CD4-positive, CD25-positive, alpha-beta regulatory T cell (primary cell): ENCODE data around the gene AK8. TPM values are rescaled to one million over a fixed set of nuclear protein-coding genes. Genes with fewer than 3 reads are reported as not detected.

ENCODE experiments used
- ATAC-seq, 2 donors: fragments of 150-1000 bp; cut with Tn5 transposase; one replicate each; pipeline ENCODE4 v1.10.0; 2021; ENCODE audit warnings: low read depth in 2 of 2, moderate number of reproducible peaks in 2 of 2, moderate library complexity in 1 of 2
- DNase-seq, 3 donors: peaks; one replicate each; pipeline versions ENCODE4 v3.0.0 to v3.0.0-alpha.2; 2012 to 2022; ENCODE audit warnings: mixed read lengths in 1 of 3
- H3K27ac ChIP-seq: one replicate; pipeline ENCODE4 v1.7.0; 2013; ENCODE audit warnings: mild to moderate bottlenecking, low read length; ENCODE audit not compliant: insufficient read depth, poor library complexity, severe bottlenecking
- H3K27me3 ChIP-seq: one replicate; pipeline ENCODE4 v1.7.0; 2013; ENCODE audit warnings: low read length; ENCODE audit not compliant: control insufficient read depth, insufficient read depth
- H3K36me3 ChIP-seq: one replicate; pipeline ENCODE4 v1.7.0; 2013; ENCODE audit warnings: mild to moderate bottlenecking, low read length, moderate library complexity; ENCODE audit not compliant: control insufficient read depth, insufficient read depth
- H3K4me1 ChIP-seq: 2 replicates; pipeline ENCODE4 v1.7.0; 2013; ENCODE audit warnings: mild to moderate bottlenecking, low read length; ENCODE audit not compliant: insufficient read depth, control insufficient read depth, poor library complexity, severe bottlenecking
- H3K4me3 ChIP-seq: one replicate; pipeline ENCODE4 v1.7.0; 2013; ENCODE audit warnings: low read depth, mild to moderate bottlenecking, low read length, moderate library complexity
- H3K9me3 ChIP-seq, 2 experiments: 1 replicate in 1 of 2; 2 replicates in 1 of 2; pipeline ENCODE4 v1.7.0; 2013; ENCODE audit warnings: low read length in 2 of 2, mild to moderate bottlenecking in 1 of 2, moderate library complexity in 1 of 2; ENCODE audit not compliant: control insufficient read depth in 2 of 2
- H3K27ac Mint-ChIP-seq, 3 donors: one replicate each; pipeline ENCODE4 v1.8.0; 2020 to 2022; ENCODE audit warnings: mild to moderate bottlenecking in 3 of 3, mixed read lengths in 3 of 3, moderate library complexity in 2 of 3
- H3K27me3 Mint-ChIP-seq: one replicate; pipeline ENCODE4 v1.8.0; 2022; ENCODE audit warnings: mild to moderate bottlenecking, mixed read lengths
- H3K36me3 Mint-ChIP-seq: one replicate; pipeline ENCODE4 v1.8.0; 2020; ENCODE audit warnings: mixed read lengths
- H3K4me1 Mint-ChIP-seq, 4 donors: one replicate each; pipeline ENCODE4 v1.8.0; 2020 to 2022; ENCODE audit warnings: mixed read lengths in 4 of 4, mild to moderate bottlenecking in 1 of 4
- H3K4me3 Mint-ChIP-seq, 4 donors: one replicate each; pipeline ENCODE4 v1.8.0; 2020 to 2022; ENCODE audit warnings: mild to moderate bottlenecking in 4 of 4, mixed read lengths in 4 of 4, moderate library complexity in 3 of 4
- H3K9me3 Mint-ChIP-seq, 7 donors: one replicate each; pipeline ENCODE4 v1.8.0; 2020 to 2022; ENCODE audit warnings: mixed read lengths in 7 of 7, mild to moderate bottlenecking in 3 of 7, moderate library complexity in 2 of 7
- polyA plus RNA-seq, 4 donors: library from polyadenylated mRNA; unstranded; fragments of 300-500 nt; fragmentation: Illumina TruSeq; gene quantifications; one replicate each; pipeline ENCODE4 v1.2.3, GENCODE V29; 2021
- total RNA-seq: library from RNA; stranded (reverse); gene quantifications from one replicate; pipeline ENCODE4 v1.2.3, GENCODE V29; 2022

Gene AK8
- total and polyA plus RNA-seq, 5 donors from 2014 or later = 0.21 TPM; not detected in 4

DNA sequence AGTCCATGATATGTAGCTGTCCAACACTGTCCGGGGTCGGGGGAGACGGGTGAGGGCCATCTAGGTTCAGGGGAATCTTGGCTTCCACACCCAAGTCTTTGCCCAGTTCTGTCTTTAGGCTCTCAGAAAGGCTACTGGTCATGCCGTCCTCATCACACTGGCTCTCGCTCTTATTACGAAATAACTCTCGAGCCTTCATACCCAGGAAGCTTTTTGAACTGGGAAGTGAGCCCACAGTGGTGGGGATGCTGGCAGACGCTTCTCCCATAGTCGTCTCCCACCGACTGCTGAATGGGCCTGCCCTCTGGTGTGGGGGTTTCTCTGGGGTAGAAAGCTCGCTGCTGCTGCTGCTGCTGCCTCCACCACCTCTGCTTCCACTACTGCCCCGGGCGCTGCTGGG is 18.2 kb upstream of the AK8 start:
- peaks cover 52% of the 10 kb centered on the region for H3K36me3 Mint-ChIP-seq
- no peaks in the 10 kb centered on the region for H3K4me1 Mint-ChIP-seq
- no peak overlapping the region for H3K27ac ChIP-seq
- H3K27me3 Mint-ChIP-seq = no peaks in the 10 kb centered on the region
- H3K36me3 ChIP-seq = peaks cover 64% of the 10 kb centered on the region
- ATAC-seq (no peak), DNase-seq (no peak)
- H3K27ac Mint-ChIP-seq = no peak overlapping the region
- H3K4me3 ChIP-seq = no peak overlapping the region
- H3K4me3 Mint-ChIP-seq = no peak overlapping the region
- H3K27me3 ChIP-seq = no peaks in the 10 kb centered on the region
- no peaks in the 10 kb centered on the region for H3K4me1 ChIP-seq
- H3K9me3 Mint-ChIP-seq = no peaks in the 10 kb centered on the region
- no peaks in the 10 kb centered on the region for H3K9me3 ChIP-seq

DNA sequence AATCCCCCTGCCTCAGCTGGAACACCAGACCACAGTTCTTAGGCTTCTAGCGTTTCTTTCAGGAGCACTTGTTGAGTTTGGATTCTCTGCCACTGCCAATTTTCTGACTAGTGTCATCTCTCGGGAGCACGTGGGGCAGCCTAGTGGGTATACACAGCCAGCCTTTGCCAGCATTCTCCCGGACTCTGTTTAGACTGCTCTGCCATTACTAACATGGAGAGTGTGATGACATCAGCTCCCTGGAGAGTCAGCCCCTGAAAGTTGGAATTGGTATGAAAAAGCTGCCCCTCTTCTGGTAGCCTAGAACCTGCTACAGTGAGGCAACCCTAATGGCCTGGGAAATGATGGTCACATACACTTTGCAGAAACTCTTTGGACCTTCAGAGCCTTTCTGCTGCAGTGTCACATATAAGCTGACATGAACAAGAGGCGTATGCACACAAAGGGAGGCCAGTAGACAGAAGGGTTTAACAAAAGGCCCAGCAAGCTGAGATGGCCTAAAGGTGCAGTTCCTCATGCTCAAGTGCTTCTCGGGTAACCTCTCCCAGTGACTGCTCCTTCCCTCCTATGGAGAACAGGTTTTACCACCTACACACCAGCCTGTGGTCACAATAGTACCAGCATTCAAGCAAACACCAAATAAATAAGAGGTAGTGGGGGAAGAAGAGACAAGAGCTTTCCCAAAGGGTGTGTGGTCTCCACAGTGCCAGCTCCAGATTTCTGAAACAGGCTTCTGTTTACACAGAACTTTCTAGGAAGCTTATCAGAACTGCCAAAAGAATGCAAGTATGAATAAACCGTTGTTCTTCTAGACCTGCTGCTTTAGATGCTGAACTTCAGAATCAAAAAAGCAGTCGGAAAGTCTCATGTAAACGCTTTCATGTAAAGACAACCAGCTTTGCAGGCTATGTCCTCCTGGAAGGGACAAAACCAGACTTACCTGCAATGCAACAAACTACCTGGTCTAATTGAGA is 17.1 kb upstream of the AK8 start:
- no peaks in the 10 kb centered on the region for H3K27me3 Mint-ChIP-seq
- DNase-seq = no peak
- Histone ChIP-seq H3K27ac (no peak overlapping the region), H3K4me1 (no peaks in the 10 kb centered on the region), H3K27me3 (no peaks in the 10 kb centered on the region), H3K4me3 (no peak overlapping the region), H3K36me3 (peaks cover 53% of the 10 kb centered on the region), H3K9me3 (no peaks in the 10 kb centered on the region)
- no peak for ATAC-seq
- H3K36me3 Mint-ChIP-seq = peaks cover 45% of the 10 kb centered on the region
- H3K9me3 Mint-ChIP-seq = no peaks in the 10 kb centered on the region
- peak overlapping the region in 1 of 4 donors; percentile 4 for H3K4me3 Mint-ChIP-seq
- no peaks in the 10 kb centered on the region for H3K4me1 Mint-ChIP-seq
- H3K27ac Mint-ChIP-seq = peak overlapping the region in 1 of 3 donors; percentile 56

DNA sequence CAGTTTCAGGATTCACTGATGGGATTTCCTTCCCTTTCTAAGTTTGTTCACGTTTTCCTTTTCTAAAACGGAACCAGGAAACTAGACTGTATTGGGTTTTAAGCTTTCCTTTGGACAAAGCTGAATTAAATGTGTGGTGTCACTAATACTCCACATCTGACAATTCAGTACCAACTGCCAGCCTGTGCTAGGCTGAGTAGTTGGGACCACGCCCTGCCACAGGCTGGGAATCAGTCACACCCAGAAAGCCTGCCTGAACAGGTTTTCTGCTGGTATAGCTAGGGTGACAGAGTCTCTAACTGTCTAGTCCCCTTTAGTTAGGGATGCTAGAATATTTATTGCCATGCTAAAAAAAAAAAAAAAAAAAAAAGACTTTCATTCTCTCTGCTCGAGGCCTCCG is 16.3 kb upstream of the AK8 start:
- Mint-ChIP-seq H3K4me3 (no peak overlapping the region), H3K27me3 (no peaks in the 10 kb centered on the region), H3K27ac (peak overlapping the region in 1 of 3 donors; percentile 52), H3K4me1 (no peaks in the 10 kb centered on the region), H3K36me3 (peaks cover 40% of the 10 kb centered on the region), H3K9me3 (no peaks in the 10 kb centered on the region)
- ATAC-seq = no peak
- Histone ChIP-seq H3K9me3 (no peaks in the 10 kb centered on the region), H3K27ac (no peak overlapping the region), H3K4me1 (no peaks in the 10 kb centered on the region), H3K36me3 (peaks cover 45% of the 10 kb centered on the region), H3K27me3 (no peaks in the 10 kb centered on the region), H3K4me3 (no peak overlapping the region)
- peak in 1 of 3 donors; percentile 52 for DNase-seq

DNA sequence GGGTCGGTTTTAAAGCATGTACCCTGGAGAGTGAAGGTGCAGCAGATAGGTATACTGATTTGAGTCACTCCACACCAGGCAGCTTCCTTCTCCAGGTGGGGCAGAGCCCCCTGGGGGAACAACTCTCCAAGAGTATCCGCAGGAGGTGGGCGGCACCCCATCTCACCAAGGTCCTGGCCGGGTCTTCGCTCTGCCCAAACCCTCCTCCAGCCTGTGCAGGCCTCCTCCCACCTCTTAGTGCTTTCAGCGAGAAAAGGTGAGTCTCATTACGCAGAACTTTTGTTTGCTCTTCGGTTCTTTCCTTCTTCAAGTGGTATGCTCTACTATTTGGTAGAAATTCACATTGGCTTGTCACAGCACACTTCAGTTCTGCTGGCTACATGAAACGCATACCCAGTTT is 14.3 kb upstream of the AK8 start:
- Histone ChIP-seq H3K9me3 (no peaks in the 10 kb centered on the region), H3K27me3 (no peaks in the 10 kb centered on the region), H3K4me1 (no peaks in the 10 kb centered on the region), H3K27ac (no peak overlapping the region), H3K4me3 (no peak overlapping the region), H3K36me3 (peaks cover 27% of the 10 kb centered on the region)
- ATAC-seq (no peak), DNase-seq (no peak)
- H3K4me3 Mint-ChIP-seq = no peak overlapping the region
- peak overlapping the region in 1 of 3 donors; percentile 8 for H3K27ac Mint-ChIP-seq
- H3K36me3 Mint-ChIP-seq = peaks cover 29% of the 10 kb centered on the region
- no peaks in the 10 kb centered on the region for H3K9me3 Mint-ChIP-seq
- no peaks in the 10 kb centered on the region for H3K27me3 Mint-ChIP-seq
- H3K4me1 Mint-ChIP-seq = peaks cover 0 to 4% (median 0%) of the 10 kb centered on the region in 4 donors

DNA sequence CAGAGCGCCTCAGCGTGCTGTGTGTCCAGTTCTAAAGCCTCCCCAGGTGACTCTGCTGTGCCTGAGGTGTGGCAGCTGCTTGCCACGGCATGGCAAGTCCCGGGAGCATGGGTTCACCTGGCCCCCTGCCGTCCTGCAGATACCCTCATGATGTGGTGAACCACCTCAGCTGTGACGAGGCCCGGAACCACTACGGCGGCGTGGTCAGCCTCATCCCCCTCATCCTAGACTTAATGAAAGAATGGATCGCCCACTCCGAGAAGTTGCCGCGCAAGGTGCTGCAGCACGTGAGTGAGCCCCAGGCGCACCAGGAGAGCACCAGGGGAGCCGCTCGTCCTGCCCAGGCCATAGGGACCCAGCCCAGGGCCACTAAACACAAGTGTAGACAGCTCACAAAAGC is 10.1 kb upstream of the AK8 start:
- no peak overlapping the region for H3K27ac Mint-ChIP-seq
- no peaks in the 10 kb centered on the region for H3K9me3 ChIP-seq
- H3K36me3 Mint-ChIP-seq = peaks cover 1% of the 10 kb centered on the region
- no peaks in the 10 kb centered on the region for H3K4me1 ChIP-seq
- ATAC-seq (no peak), DNase-seq (no peak)
- H3K27ac ChIP-seq = no peak overlapping the region
- H3K4me3 ChIP-seq = no peak overlapping the region
- H3K4me1 Mint-ChIP-seq = peaks cover 0 to 4% (median 0%) of the 10 kb centered on the region in 4 donors
- no peak overlapping the region for H3K4me3 Mint-ChIP-seq
- no peaks in the 10 kb centered on the region for H3K36me3 ChIP-seq
- no peaks in the 10 kb centered on the region for H3K27me3 Mint-ChIP-seq
- H3K27me3 ChIP-seq = no peaks in the 10 kb centered on the region
- no peaks in the 10 kb centered on the region for H3K9me3 Mint-ChIP-seq

DNA sequence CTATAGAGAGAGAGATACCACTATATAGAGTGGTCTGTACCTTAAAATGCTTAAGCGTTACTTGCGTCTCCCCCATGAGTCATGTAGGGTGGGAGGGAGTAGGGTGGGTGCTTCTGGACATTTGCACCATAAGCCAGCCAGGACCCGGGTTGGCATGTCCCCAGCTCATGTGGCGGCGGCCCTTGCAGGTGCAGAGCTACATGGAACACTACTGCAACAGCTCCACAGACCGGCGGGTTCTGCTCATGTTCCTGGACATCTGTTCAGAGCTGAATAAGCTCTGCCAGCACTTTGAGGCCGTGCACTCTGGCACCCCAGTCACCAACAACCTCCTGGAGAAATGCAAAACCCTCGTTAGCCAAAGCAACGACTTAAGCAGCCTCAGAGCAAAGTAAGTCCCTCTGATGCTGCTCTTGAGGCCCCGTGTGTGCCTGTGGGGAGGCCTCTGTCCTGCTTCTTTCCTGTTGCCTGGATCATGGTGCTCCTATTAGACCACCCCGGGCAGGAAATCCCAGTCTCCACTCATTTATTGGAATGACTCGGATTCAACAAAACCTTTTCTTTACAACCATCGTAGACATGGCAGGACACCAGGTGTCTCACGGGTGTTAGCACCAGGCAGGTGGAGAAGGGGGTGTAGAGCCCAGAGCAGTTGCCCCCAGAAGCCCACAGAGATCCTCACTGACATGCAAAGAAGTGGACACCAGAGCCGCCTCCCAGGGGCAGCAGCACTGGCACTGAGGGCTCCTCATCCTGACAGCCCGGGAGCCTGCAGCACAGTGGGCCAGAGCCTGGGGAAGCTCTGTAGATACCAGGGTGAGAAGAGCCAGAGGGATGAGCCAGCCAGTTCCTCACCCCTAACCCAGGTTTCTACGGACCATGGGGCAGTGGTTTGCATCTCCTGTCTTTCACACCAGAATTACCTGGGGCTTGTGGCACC is 9.4 kb upstream of the AK8 start:
- Mint-ChIP-seq H3K4me3 (no peak overlapping the region), H3K36me3 (no peaks in the 10 kb centered on the region), H3K4me1 (peaks cover 0 to 4% (median 0%) of the 10 kb centered on the region in 4 donors), H3K27ac (no peak overlapping the region), H3K27me3 (no peaks in the 10 kb centered on the region), H3K9me3 (no peaks in the 10 kb centered on the region)
- no peaks in the 10 kb centered on the region for H3K9me3 ChIP-seq
- H3K4me3 ChIP-seq = no peak overlapping the region
- no peak overlapping the region for H3K27ac ChIP-seq
- ATAC-seq (no peak), DNase-seq (no peak)
- H3K36me3 ChIP-seq = no peaks in the 10 kb centered on the region
- no peaks in the 10 kb centered on the region for H3K27me3 ChIP-seq
- no peaks in the 10 kb centered on the region for H3K4me1 ChIP-seq

DNA sequence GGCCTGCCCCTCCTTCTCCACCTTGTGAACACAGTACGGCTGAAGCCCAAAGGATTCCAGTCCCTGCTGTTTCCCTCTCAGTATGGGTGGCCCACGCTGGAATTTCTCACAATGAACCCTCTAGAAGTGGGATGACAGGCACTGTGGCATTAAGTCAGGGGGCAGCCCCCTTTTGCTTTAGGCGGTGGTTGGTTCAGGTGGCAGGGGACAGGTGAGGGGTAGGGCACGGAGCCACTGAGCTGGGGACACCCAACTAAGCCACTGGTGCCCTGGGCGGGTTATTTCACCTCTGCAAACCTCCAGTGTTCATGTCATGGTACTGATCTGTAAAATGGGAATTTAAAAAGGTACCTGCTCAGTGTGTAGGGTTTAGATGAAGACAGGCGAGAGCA is 8.2 kb upstream of the AK8 start:
- H3K36me3 ChIP-seq = no peaks in the 10 kb centered on the region
- no peaks in the 10 kb centered on the region for H3K9me3 ChIP-seq
- no peaks in the 10 kb centered on the region for H3K4me1 ChIP-seq
- no peak overlapping the region for H3K27ac ChIP-seq
- DNase-seq (no peak), ATAC-seq (no peak)
- H3K27me3 ChIP-seq = no peaks in the 10 kb centered on the region
- no peaks in the 10 kb centered on the region for H3K9me3 Mint-ChIP-seq
- H3K27ac Mint-ChIP-seq = no peak overlapping the region
- H3K36me3 Mint-ChIP-seq = no peaks in the 10 kb centered on the region
- H3K4me3 ChIP-seq = no peak overlapping the region
- H3K27me3 Mint-ChIP-seq = no peaks in the 10 kb centered on the region
- no peak overlapping the region for H3K4me3 Mint-ChIP-seq
- H3K4me1 Mint-ChIP-seq = peaks cover 0 to 4% (median 0%) of the 10 kb centered on the region in 4 donors
